HG03460 (cell line): Measurements from ENCODE around the gene CCDC85A.

ENCODE experiments used
- ATAC-seq: cut with Tn5 transposase; IDR thresholded peaks from one replicate; pipeline ENCODE4 v1.9.1; 2021; ENCODE audit not compliant: unreplicated experiment

Gene CCDC85A

DNA sequence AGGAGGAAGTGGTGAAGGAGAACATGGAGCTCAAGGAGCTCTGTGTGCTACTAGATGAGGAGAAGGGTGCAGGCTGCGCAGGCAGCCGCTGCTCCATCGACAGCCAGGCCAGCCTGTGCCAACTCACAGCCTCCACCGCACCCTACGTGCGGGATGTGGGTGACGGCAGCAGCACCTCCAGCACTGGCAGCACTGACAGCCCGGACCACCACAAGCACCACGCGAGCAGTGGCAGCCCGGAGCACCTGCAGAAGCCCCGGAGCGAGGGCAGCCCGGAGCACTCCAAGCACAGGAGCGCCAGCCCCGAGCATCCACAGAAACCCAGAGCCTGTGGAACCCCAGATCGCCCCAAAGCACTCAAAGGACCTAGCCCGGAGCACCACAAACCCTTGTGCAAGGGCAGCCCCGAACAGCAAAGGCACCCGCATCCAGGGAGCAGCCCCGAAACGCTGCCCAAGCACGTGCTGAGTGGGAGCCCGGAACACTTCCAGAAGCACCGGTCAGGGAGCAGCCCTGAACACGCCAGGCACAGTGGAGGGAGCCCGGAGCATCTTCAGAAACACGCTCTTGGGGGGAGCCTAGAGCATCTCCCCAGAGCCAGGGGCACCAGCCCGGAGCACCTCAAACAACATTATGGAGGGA is 9.0 kb downstream of the CCDC85A start:
- no peak for ATAC-seq

DNA sequence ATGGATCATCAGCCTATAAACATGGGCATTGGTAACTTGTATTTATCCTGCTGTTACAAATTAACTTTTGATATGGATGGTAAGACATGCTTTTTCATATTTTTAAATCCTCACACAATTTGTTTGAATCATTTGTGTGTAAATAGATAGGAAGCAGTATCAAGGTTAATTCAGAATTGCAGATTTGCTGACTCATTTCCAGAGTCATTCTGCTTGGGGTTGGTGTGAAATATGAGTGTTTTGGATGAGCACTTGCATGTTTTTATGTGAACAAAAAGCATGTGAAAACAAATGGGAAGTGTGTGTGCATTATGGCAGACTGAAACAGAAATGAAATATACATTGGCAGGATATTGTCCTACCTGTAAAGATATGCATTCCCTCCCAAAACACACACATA is 11.8 kb downstream of the CCDC85A start:
- ATAC-seq: no peak

DNA sequence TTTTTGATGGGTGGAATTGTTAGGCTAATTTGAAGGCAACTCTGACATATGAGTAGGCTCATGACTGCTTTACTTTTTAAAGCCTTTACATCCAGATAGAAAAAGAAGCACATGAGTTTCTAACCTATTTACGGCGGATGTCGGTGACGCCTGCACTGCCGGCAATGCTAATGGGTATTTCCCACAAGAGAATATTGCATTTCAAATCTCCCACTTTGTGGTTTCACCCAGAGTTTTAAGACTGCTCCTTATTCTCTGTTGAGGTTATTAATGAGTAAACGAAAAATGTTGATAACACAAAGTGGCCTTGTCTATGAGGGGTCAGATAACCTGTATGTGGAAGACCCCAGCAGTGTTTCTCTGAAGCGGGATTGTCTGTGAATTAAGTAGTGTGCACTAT is 14.0 kb downstream of the CCDC85A start:
- no peak for ATAC-seq

DNA sequence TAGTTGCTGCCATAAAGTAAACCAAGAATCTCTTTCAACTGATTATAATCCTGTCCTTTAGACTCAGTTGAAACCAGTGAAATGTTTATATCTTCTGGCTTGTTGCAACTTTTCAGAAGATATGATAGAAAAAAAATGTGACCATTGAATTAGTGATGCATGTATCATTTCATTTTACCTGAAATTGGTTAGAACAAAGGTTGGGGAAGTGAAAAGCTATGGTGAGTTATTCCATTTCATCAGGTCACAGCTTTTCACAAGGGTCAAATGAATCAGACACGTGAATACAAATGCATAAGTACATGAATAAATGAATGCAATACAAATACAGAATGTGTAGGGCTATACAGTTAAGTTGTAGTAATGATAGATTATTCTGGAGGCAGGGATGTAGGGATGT is 15.1 kb downstream of the CCDC85A start:
- no peak for ATAC-seq

DNA sequence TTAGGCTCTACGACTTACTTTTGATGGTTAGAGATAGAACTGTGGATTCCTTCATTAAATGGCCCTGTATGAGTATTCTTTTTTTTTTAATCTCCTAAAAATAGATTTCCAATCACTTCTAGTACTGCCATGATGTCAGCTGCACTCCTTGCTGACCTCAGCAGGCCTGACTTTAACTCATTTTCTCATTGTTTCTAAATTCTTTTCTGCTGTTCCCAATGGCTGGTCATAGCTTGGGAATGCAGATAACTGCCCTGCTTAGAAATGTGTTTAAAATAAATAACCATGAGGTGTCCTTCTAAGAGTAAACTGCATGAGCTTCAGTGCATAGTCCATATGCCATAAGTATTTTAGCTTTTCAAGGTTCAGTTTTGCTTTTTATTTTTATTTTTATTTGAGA is 15.7 kb downstream of the CCDC85A start:
- ATAC-seq: no peak

DNA sequence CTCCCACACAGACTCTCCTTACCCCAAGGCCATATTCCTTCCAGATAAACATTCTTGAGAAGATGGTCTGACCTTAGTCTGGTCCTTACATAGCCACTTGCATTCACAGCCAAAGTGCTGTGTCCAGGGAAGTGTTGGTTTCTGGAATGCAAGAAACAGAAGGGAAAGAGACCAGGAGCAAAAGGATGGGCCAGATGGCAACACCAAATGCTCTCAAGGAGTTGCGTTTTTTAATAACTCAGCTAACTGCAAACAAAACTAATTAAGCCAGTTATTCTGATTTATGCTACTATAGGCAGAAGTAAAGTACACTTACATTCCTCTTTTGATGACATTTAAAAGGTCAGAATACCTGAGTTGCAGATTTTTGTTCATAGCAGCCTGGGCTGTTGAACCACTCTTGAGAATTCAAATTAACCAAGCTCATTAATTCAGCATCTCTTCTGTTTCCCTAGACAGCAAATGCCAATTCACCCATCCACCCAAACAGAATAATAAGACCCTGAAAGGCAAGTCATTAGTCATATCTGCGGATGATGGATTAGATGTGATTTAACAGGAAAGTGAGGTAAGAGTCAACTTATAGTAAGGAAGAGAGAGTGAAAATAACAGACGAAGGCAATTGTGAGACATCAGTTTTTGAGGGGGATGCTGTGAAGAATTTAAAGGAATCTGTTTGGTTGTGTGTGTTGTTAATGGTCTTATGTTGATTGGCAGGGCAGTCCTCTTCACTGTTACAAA is 18.8 kb downstream of the CCDC85A start:
- no peak for ATAC-seq

DNA sequence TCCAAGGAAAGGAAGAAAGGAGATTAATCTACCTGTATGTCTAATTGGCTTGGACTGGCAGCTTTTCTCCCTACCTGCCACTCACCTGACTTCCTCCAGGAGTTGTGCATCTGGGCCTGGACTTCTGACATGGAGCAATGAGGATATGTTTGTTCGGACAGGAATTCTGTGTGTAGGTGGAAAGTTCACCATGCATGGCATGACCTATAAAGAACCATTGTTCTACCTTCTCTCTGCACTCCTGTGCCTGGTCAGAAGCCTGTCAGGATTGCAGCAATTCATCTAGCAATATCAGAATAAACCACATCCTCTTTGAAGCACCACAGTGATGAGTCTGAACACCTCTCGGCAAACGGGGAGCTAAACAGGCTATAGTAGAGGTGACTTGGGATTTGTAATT is 20.8 kb downstream of the CCDC85A start:
- no peak for ATAC-seq

DNA sequence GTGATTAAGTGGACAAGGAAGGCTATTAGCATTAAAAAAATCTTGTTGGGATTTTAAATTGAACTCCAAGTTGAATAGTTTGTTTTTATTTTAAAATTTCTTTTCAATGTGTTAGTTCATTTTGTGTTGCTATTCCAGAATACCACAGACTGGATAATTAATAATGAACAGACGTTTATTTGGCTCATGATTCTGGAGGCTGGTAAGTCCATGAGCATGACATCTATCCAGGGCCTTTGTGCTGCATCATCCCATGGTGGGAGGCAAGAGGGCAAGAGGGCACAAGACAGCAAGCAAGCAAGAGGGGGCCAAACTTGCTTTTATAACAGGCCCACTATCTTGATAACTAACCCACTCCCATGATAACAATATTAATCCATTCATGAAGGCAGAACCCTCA is 22.5 kb downstream of the CCDC85A start:
- no peak for ATAC-seq

DNA sequence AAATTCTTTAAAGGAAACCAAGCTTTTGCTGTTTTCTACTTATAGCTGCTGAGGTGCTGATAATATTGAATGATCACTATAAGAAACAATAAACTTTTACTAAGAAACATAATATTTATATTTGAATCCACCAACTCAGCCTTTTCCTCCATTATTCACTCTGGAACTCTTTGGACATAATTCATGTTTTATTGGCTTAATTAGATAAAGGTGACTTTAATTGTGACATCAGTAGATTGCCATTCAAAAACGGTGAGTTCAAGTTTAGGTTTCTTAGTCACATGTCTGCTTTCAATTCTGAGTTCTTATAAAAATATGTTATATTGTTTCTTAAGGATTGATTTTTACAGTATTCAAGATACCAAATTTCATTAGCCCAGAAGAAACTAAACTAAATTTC is 24.0 kb downstream of the CCDC85A start:
- no peak for ATAC-seq

DNA sequence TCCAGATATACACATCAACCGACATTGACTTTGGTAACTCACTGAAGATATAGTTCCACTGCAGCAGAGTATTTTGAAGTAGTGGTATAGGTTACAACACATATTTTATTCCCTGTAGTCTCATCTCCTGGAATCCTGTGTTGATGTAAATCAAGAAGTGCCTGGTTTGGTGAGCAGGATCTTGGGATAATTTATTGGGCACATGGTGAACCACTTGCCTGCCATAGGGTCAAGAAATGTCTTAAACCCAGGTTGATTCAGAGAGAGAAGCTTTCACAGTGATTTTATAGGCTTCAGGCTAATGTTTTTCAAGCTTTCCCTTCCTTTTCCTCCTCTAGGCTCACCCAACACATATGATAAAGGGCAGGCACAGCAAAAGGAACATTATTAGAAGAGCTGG is 24.6 kb downstream of the CCDC85A start:
- no peak for ATAC-seq

DNA sequence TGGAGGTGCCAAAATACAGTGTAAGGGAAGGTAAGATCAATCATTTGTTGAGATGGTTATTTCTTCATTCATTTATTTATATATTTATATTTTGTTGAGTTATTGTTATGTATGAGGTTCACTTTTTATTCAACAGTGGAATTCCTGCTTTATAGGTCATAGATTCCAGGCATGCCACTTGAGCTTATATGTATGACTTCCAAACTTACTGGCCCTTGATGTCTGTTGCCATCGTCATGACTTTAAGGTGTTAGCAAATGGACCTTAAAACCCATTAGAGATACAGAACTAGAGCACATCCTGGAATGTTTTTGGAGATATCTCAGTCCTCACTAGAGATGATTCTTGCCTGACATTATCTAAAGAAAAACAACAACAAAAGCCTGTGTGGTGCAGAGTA is 25.9 kb downstream of the CCDC85A start:
- ATAC-seq: no peak

DNA sequence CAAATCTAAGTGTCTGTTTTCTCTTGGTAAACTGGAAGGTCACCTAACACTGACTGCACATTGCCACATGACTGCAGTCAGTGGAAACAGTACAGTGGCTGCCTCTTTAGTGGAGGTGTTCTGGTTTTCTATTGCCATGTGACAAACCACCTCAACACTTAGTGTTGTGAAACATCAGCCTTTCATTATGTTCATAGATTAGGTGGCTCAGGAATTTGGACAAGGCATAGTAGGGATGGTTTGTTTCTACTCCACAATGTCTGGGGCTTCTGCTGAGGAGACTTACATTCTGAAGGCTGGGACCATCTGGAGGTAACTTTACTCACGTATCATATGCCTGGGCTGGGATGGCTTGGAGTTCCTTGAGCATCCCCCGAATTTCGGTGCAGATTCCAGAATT is 26.5 kb downstream of the CCDC85A start:
- no peak for ATAC-seq

DNA sequence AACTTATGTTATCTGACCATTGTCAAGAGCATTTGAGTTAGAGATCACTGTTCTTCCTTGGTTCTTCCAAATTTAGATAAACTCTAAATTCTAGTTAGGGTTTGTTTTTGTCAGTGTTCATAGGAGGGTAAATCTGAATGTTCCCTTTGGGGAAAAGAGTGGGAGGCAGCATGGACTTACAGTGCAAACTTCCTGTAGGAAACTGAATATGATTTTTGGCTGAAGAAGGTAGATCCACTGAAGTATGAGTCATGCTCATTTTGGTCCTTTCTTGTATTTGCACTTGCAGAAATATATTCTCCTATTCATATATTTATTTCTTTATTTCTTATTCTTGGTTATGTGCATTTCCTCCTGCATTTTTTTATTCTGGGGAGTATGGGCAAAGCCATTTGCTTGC is 27.3 kb downstream of the CCDC85A start:
- no peak for ATAC-seq

DNA sequence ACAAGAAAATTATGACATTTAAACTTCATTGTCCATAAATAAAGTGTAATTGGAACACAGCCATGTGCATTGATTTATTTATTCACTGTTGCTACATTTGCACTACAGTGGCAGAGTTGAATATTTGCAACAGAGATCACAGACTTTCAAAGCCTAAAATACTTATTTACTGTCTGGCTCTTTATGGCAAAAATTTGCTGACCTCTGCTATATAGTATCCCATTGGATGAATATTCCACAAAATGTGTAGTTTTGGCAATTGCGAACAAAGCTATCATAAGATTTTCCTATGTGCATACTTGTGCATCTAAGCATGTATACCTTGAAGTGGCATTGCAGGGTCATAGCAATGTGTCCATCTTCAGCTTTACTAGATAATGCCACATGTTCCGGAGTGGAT is 32.1 kb downstream of the CCDC85A start:
- ATAC-seq: no peak

DNA sequence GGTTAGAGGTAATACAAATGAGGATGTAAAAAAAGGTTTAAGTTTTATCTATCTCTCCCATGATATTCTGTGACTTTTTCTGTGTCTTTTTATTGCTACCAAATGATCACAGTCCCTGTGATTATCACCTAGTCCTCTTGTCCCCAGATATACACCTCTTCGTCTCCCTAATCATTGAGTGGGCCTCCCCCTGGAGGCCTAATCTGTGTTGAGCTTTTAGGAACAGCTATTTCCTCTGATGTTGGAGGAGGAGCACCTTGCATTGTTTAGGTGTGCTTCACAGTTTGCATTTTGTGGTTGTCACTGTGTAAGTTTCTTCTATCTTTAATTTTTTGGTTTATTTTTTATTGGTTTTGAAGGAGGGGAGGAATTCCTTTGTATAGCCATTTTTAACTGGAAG is 33.3 kb downstream of the CCDC85A start:
- no peak for ATAC-seq

DNA sequence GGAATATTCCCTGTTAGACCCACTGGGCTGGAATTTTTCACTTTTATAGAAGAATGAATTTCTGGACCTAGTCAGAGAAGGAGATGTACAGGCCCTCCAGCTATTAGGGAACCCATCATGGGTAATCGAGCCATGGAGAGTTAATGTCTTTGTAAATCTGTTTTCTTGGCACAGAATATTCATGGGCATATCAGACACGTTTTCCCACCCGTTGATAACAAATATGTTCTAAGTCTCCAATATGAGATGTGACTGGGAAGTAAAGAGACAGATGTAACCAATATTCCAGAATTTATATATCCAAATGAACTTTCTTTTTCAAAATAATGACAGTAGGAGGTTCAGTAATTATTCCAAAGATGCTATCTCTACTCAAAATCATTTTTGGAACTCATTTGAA is 38.7 kb downstream of the CCDC85A start:
- ATAC-seq: no peak

DNA sequence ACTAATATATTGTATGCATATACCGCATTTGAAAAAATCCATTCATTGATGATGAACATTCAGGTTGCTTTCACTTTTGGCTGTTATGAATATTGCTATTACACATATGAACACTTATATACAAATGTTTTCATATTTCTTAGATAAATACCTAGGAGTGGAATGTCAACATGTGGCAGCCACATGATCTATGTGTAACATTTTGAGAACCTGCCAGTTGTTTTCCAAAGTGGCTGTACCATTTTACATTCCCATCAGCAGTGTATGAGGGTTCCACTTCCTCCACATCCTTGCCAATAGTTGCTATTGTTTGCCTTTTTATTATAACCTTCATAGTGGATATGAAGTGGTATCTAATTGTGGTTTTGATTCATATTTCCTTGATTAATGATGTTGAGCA is 40.5 kb downstream of the CCDC85A start:
- ATAC-seq: no peak

DNA sequence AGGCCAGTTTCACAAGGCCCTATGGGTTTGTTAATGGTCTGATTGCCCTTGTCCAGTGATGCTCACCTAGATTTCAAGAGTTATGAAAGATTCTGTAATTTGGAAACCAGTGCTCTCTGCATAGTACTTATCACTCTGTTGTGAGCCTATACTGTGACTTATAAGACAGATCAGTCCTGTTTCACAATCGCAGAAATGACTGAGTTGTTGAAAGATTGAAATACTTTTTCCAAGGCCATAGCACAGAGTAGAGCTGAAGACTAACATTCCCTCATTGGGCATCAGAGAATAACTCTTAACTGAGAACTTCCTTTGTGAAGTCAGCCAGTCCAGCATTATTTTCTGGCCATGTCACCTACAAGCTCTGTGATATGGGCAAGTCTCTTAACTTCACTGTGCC is 44.0 kb downstream of the CCDC85A start:
- ATAC-seq: no peak

DNA sequence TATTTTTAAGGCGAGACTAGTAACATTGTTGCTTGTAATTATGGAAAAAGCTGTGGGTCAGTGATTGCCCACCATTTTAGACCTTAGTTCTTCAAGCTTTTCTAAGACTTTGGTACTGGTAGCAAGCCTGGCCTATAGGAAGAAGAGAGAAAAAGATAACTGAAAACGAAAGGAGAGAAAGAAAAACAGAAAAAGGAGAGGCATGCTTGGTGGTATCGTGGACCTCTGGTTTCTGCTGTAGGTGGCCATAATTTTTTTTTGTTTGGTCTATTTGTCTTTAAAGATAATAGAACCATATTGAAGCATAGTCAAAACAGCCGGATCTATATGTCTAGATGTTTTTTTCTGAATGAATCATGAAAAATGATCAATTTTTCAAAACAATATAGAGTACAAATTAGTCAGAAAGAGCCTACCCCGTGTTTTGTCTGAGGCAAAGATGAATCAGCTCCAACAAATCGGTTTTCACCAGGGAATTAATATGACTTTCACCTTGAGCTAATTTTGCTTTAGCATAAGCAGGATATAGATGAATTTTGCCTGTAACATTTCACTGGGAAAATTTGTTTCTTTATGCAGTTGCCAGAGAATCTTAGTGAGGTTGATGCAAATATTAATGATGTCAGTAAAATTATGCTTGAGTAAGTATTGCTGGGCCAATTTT is 45.7 kb downstream of the CCDC85A start:
- no peak for ATAC-seq

DNA sequence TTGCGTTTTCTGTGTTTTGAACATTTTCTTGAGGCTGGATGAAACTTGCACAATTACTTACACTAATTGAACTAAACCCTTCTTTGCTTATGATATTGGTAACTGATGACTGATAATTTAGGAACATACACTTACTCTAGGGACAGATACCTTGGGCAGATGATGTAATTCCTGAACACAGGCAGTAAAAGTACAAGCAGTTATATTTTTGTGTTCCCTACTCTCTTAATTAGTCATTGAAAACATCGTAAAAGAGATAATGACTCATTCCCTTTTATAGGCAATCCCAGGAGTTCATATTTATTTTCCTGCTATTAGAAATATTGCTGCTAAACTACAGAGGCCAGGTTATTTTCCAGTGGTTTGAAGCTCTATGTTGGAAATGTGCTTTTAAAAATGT is 46.4 kb downstream of the CCDC85A start:
- no peak for ATAC-seq

DNA sequence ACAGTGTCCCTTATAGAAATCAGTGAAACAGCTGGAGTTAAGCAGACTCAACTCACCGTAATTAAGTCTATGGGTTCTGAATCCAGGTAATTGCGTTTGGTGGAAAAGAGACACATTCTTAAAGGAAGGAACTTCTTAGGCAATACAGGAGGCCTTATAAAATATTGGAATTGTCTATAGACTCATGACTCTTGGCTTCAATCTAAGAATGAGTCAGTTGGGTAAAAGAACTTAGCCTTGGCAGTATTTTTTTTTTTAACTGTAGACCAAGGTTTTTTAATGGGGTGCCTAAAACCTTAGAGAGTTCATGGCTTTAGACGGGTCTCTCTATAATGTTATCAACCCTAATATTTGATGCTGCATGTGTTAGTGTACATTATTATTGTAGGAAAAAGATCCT is 47.6 kb downstream of the CCDC85A start:
- no peak for ATAC-seq

DNA sequence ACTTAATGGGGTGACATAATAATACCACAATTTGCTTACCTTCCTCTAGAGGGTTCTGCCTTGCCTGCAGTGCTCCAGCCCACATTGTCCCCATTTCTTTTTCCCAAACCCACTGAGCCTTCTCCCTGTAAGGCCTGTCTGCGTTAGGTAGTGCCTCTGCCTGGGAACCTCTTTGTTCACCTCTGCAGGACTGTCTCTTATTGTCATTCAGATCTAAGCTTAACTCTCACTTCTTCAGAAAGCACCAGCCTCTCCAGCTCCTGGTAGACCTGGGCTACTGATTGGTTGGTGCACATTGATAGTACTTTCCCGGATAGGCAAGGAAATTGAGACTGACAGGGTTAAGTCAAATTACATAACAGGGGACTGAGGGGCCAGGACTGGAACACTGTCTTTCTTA is 49.1 kb downstream of the CCDC85A start:
- ATAC-seq: no peak

DNA sequence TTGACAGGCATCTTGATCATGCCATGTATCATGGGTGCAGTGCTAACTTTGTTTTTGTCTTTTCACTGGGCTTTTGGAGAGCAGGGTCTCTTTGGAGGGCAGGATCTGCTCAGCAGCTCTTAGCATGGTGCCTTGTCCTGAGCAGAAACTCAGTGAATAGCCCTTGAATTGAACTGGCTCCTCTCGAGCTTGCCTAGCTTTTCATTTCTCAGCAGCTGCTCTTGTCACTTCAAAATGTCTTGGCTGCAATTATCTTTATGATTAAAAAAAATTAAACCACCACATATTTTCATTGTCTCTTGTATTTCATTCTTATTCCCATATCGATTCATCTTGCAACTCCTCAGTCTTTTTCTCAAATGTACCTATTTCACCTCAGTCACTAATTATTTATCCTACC is 50.5 kb downstream of the CCDC85A start:
- no peak for ATAC-seq
